22Rv1 (cell line): ENCODE data around the gene EML6.

Experiments
- H3K27ac ChIP-seq: fragments of 450-650 bp; 2 replicates; pipeline ENCODE4 v1.5.1; 2017
- CTCF ChIP-seq: fragments of 450-650 bp; IDR thresholded peaks from 2 replicates; pipeline ENCODE4 v1.5.1; 2017; ENCODE audit warnings: mild to moderate bottlenecking
- ZFX ChIP-seq: fragments of 450-650 bp; IDR thresholded peaks from 2 replicates; pipeline ENCODE4 v1.6.1; 2017; ENCODE audit warnings: antibody characterized with exemption, borderline replicate concordance

The EML6 gene

GRCh38 chr2:54939446-54940118 is 216.1 kb downstream of the EML6 start:
- no peak overlapping the region for H3K27ac ChIP-seq
- TF ChIP-seq CTCF, result no peak
- no peak for TF ChIP-seq ZFX

DNA sequence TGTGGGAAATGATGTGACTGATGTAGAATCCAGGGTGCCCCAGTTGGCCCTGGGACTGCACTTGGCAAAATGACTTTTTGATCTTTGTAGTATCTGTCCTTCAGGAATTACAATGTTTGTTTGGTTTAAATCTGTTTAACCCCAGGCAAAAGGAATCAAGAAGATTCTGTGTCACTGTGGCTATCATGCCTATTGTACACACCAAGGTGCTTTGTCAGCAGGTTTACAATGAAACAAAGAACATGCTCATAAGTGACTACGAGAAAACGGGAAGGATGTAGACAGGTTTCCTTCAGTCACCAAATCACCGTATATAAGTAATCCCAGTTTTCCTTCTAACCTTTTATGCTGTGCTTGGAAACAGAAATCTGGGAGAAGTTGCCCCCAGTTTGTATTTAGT is 217.3 kb downstream of the EML6 start:
- TF ChIP-seq CTCF, result no peak
- no peak for TF ChIP-seq ZFX
- H3K27ac ChIP-seq, result no peak overlapping the region

- TF ChIP-seq CTCF (no peak), ZFX (no peak)
Measured at GRCh38 chr2:54941248-54941984, 218.0 kb downstream of the EML6 start.

DNA sequence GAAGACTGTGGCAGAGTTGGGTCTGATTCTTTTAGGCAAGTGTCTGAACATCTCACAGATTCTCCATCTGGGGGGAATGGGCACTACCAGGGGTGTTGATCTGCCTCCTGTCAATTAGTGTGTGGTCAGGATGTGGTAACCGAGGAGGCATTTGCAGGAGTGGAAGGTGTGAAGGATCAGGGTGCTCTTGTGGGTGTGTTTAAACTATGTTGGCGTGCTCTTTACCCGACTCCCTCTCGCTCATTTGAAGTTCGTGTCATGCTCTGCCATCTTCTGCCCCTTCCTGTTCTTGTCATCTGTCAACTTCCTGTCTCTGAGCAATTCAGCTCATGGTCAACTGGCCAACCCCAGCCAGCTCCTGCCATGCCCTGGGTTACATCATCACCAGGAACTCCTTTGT is 218.9 kb downstream of the EML6 start:
- TF ChIP-seq ZFX (no peak), CTCF (no peak)
- H3K27ac ChIP-seq, result no peak overlapping the region

More at GRCh38 chr2:54941248-54941984, 218.0 kb downstream of the EML6 start:
- no peak overlapping the region for H3K27ac ChIP-seq

GRCh38 chr2:54944724-54945326 is 221.4 kb downstream of the EML6 start:
- TF ChIP-seq CTCF, result no peak
- no peak for TF ChIP-seq ZFX
- H3K27ac ChIP-seq, result no peak overlapping the region

GRCh38 chr2:54945391-54946219 is 222.1 kb downstream of the EML6 start:
- TF ChIP-seq ZFX (no peak), CTCF (no peak)
- no peak overlapping the region for H3K27ac ChIP-seq
